Panc1 (cell line): ENCODE results near the gene UBE2Q2. TPM values are rescaled to one million over a fixed set of nuclear protein-coding genes. Genes with fewer than 3 reads are reported as not detected.
"Not testable (repeated sequence)": the region's sequence is repeated elsewhere in the genome, so short reads cannot be mapped to it uniquely, and the experiment has no call there.

Experiments used
- ATAC-seq: fragments of 200-7000 bp; cut with Tn5 transposase; 2 replicates; pipeline ENCODE4 v1.9.1; 2020; ENCODE audit warnings: mild to moderate bottlenecking, moderate library complexity
- BruUV-seq: library from RNA; stranded (reverse); fragments of 400-500 nt; replicated peaks from 2 replicates; lab custom pipeline; 2021; lab: Mats Ljungman, UMichigan
- CTCF ChIA-PET: fragments of 300-600 bp; sonication (Branson Sonifier 250); formaldehyde crosslinking; loops from one replicate; lab custom pipeline; 2022; ENCODE audit warnings: antibody characterized with exemption; lab: Charles Lee
- POLR2A ChIA-PET: fragments of 300-600 bp; sonication (Branson Sonifier 250); formaldehyde crosslinking; loops from one replicate; lab custom pipeline; 2022; ENCODE audit warnings: antibody characterized with exemption; lab: Charles Lee
- DNase-seq: peaks from one replicate; pipeline ENCODE4 v3.0.0-alpha.2; 2010; ENCODE audit warnings: low read depth, low spot score
- H3K27ac ChIP-seq: 2 replicates; pipeline ENCODE4 v1.5.1; 2011; ENCODE audit warnings: mild to moderate bottlenecking, low read length, inconsistent platforms
- H3K27me3 ChIP-seq: fragments of 200-500 bp; sonication (Bioruptor generic); 2 replicates; pipeline ENCODE4 v1.6.0; 2014; ENCODE audit warnings: low read length, inconsistent platforms; ENCODE audit not compliant: control insufficient read depth, insufficient read depth
- H3K36me3 ChIP-seq: fragments of 200-500 bp; sonication (Bioruptor generic); 2 replicates; pipeline ENCODE4 v1.5.1; 2014; ENCODE audit warnings: inconsistent platforms, mild to moderate bottlenecking, low read length, moderate library complexity; ENCODE audit not compliant: control insufficient read depth, insufficient read depth
- H3K4me1 ChIP-seq: 2 replicates; pipeline ENCODE4 v1.5.1; 2011; ENCODE audit warnings: inconsistent platforms, mild to moderate bottlenecking, low read length, moderate library complexity; ENCODE audit not compliant: control insufficient read depth, insufficient read depth
- H3K4me3 ChIP-seq, 2 experiments: 2 replicates each; pipeline ENCODE4 v1.5.1; 2011 to 2012; ENCODE audit warnings: low read depth in 2 of 2, low read length in 2 of 2, mild to moderate bottlenecking in 2 of 2, inconsistent platforms in 1 of 2, moderate library complexity in 1 of 2
- H3K9me3 ChIP-seq: fragments of 200-500 bp; sonication (Bioruptor generic); 2 replicates; pipeline ENCODE4 v1.5.1; 2014; ENCODE audit warnings: low read depth, mild to moderate bottlenecking, inconsistent platforms, low read length, moderate library complexity; ENCODE audit not compliant: control insufficient read depth, insufficient read depth
- CTCF ChIP-seq: fragments of 450-650 bp; IDR thresholded peaks from 2 replicates; pipeline ENCODE4 v1.5.1; 2017; ENCODE audit warnings: mild to moderate bottlenecking
- POLR2AphosphoS5 ChIP-seq: IDR thresholded peaks from 2 replicates; pipeline ENCODE4 v1.6.1; 2012; ENCODE audit warnings: mild to moderate bottlenecking, low read depth, low read length, moderate library complexity
- SIN3A ChIP-seq: IDR thresholded peaks from 2 replicates; pipeline ENCODE4 v1.6.1; 2012; ENCODE audit warnings: low read depth, mild to moderate bottlenecking, low read length, moderate library complexity, borderline replicate concordance; ENCODE audit not compliant: insufficient read depth
- TCF7L2 ChIP-seq: IDR thresholded peaks from 2 replicates; pipeline ENCODE4 v1.6.1; 2011; ENCODE audit warnings: mild to moderate bottlenecking, low read depth, low read length, inconsistent platforms
- in situ Hi-C: cut with HindIII; loops from 2 replicates; pipeline ENCODE4 v1.10.0; 2016; ENCODE audit warnings: low sequenced_read_pairs, low pct_unique_long_range_greater_than_20kb
- intact Hi-C: fragments of 100-400 bp; cut with micrococcal nuclease; formaldehyde crosslinking; loops from one replicate; pipeline ENCODE4 v1.10.0; 2022; ENCODE audit not compliant: unreplicated experiment
- total RNA-seq: library from RNA; stranded (reverse); gene quantifications from one replicate; pipeline ENCODE4 v1.2.1, GENCODE V29; 2021; ENCODE audit not compliant: unreplicated experiment
- TF ChIP-seq, protein P1 (sequence below), 2 experiments: IDR thresholded peaks; 2 replicates each; pipeline ENCODE4 v1.6.1; 2011 to 2012; ENCODE audit warnings: low read depth in 2 of 2, control low read depth in 1 of 2, low read length in 1 of 2, mild to moderate bottlenecking in 1 of 2, moderate library complexity in 1 of 2; ENCODE audit not compliant: insufficient read depth in 1 of 2

UBE2Q2 gene
- total RNA-seq, 1 experiment from 2014 or later: 39.2 TPM

- TF ChIP-seq SIN3A: no peak
- no peak for TF ChIP-seq CTCF
- no peak for TF ChIP-seq TCF7L2
- TF ChIP-seq, protein P1, sequence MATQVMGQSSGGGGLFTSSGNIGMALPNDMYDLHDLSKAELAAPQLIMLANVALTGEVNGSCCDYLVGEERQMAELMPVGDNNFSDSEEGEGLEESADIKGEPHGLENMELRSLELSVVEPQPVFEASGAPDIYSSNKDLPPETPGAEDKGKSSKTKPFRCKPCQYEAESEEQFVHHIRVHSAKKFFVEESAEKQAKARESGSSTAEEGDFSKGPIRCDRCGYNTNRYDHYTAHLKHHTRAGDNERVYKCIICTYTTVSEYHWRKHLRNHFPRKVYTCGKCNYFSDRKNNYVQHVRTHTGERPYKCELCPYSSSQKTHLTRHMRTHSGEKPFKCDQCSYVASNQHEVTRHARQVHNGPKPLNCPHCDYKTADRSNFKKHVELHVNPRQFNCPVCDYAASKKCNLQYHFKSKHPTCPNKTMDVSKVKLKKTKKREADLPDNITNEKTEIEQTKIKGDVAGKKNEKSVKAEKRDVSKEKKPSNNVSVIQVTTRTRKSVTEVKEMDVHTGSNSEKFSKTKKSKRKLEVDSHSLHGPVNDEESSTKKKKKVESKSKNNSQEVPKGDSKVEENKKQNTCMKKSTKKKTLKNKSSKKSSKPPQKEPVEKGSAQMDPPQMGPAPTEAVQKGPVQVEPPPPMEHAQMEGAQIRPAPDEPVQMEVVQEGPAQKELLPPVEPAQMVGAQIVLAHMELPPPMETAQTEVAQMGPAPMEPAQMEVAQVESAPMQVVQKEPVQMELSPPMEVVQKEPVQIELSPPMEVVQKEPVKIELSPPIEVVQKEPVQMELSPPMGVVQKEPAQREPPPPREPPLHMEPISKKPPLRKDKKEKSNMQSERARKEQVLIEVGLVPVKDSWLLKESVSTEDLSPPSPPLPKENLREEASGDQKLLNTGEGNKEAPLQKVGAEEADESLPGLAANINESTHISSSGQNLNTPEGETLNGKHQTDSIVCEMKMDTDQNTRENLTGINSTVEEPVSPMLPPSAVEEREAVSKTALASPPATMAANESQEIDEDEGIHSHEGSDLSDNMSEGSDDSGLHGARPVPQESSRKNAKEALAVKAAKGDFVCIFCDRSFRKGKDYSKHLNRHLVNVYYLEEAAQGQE (IDR thresholded peaks at IDR 0.05; ENCODE audit: insufficient read depth in 1 of 2, low read depth in 2 of 2, low read length in 1 of 2): no peak
- no peak for TF ChIP-seq POLR2AphosphoS5
- Histone ChIP-seq H3K27ac (no peak overlapping the region; the same call in 1 of the 2 replicates), H3K36me3 (no peaks in the 10 kb centered on the region), H3K27me3 (no peaks in the 10 kb centered on the region), H3K9me3 (no peaks in the 10 kb centered on the region), H3K4me1 (peaks cover 15% of the 10 kb centered on the region), H3K4me3 (no peak overlapping the region)
- intact Hi-C loops (no loop called here), in situ Hi-C loops (no loop called here)
- BruUV-seq: no TSS peak
- DNase-seq: no peak
- ChIA-PET POLR2A (interaction anchor here (0.6 kb wide), 1 partner anchor 27 kb away, joined by 7 read pairs; no protein-coding TSS in a partner anchor), CTCF (no interaction called here)
- no peak for ATAC-seq
Observed at GRCh38 chr15:75849167-75849566, 5.9 kb downstream of the UBE2Q2 start.

DNA sequence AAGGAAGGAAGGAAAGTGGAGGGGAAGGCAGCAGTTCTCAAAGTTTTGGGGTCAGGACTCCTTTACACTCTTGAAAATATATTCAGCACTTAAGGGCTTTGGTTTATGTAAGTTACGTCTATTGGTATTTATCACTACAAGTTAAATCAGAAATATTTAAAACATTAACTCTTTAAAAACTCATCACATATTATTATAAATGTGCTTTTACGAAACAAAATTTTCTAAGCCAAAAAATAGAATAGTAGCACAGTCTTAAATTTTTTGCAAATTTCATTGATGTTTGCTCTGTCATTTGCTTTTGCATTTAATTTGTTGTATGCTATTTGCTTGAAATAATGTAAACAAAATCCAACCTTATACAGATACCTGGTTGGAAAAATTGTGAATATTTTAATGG, 7.5 kb downstream of the UBE2Q2 start:
- no peak for ATAC-seq
- no TSS peak for BruUV-seq
- intact Hi-C loops (no loop called here), in situ Hi-C loops (no loop called here)
- no peak overlapping the region for H3K4me3 ChIP-seq
- CTCF ChIA-PET: no interaction called here
- H3K27me3 ChIP-seq: no peaks in the 10 kb centered on the region
- H3K9me3 ChIP-seq: no peaks in the 10 kb centered on the region
- peaks cover 4% of the 10 kb centered on the region; the same call in 1 of the 2 replicates for H3K36me3 ChIP-seq
- DNase-seq: no peak
- POLR2A ChIA-PET: no interaction called here
- TF ChIP-seq POLR2AphosphoS5 (no peak), CTCF (no peak), SIN3A (no peak), TCF7L2 (no peak)
- TF ChIP-seq, protein P1 (IDR thresholded peaks at IDR 0.05; ENCODE audit: insufficient read depth in 1 of 2, low read depth in 2 of 2, low read length in 1 of 2): no peak
- H3K27ac ChIP-seq: no peak overlapping the region
- H3K4me1 ChIP-seq: peaks cover 3% of the 10 kb centered on the region; the same call in 1 of the 2 replicates

GRCh38 chr15:75851566-75851965, 8.3 kb downstream of the UBE2Q2 start:
- in situ Hi-C loops, ATAC-seq, POLR2A ChIA-PET, H3K36me3 ChIP-seq, DNase-seq, intact Hi-C loops, CTCF ChIA-PET, BruUV-seq, H3K9me3 ChIP-seq, H3K27me3 ChIP-seq, H3K27ac ChIP-seq, H3K4me1 ChIP-seq, H3K4me3 ChIP-seq: not testable (repeated sequence)
